ENCODE measurements around the gene AGK.
"Not testable (repeated sequence)": the region's sequence is repeated elsewhere in the genome, so short reads cannot be mapped to it uniquely, and the experiment has no call there.

The AGK gene

GRCh38 chr7:141686074-141686473 lies 134.9 kb downstream of the AGK start:
- DNase-seq = no peak

GRCh38 chr7:141686670-141687069 lies 135.5 kb downstream of the AGK start:
- no peak for DNase-seq

- DNase-seq = no peak
Measured at GRCh38 chr7:141688043-141688442, 136.8 kb downstream of the AGK start.

- not testable (repeated sequence) for DNase-seq
Measured at GRCh38 chr7:141689072-141689825, 138.0 kb downstream of the AGK start.

GRCh38 chr7:141691540-141691939 lies 140.3 kb downstream of the AGK start:
- no peak for DNase-seq

- DNase-seq = no peak
Measured at GRCh38 chr7:141691961-141692360, 140.8 kb downstream of the AGK start.

- no peak for DNase-seq
Measured at GRCh38 chr7:141693082-141693481, 141.9 kb downstream of the AGK start.

GRCh38 chr7:141695803-141696289 lies 144.6 kb downstream of the AGK start:
- DNase-seq = no peak

- no peak for DNase-seq
Measured at GRCh38 chr7:141696348-141696747, 145.1 kb downstream of the AGK start.

- no peak for DNase-seq
Measured at GRCh38 chr7:141697211-141697871, 146.1 kb downstream of the AGK start.

- no peak for DNase-seq
Measured at GRCh38 chr7:141698247-141699015, 147.2 kb downstream of the AGK start.

GRCh38 chr7:141699860-141700259 lies 148.7 kb downstream of the AGK start:
- no peak for DNase-seq

GRCh38 chr7:141700296-141700847 lies 149.2 kb downstream of the AGK start:
- no peak for DNase-seq

- no peak for DNase-seq
Measured at GRCh38 chr7:141700848-141701371, 149.7 kb downstream of the AGK start.

- DNase-seq = peak; percentile 30
Measured at GRCh38 chr7:141701489-141702046, 150.4 kb downstream of the AGK start.

GRCh38 chr7:141702047-141702567 lies 150.9 kb downstream of the AGK start, which contains the start of gene DENND11:
TSS of gene DENND11 (minus strand) at chr7:141702166. CDS start at chr7:141702153, 13 bp downstream.
- DNase-seq = no peak

- DNase-seq = no peak
Measured at GRCh38 chr7:141702892-141703291, 151.7 kb downstream of the AGK start.

GRCh38 chr7:141704112-141704511 lies 152.9 kb downstream of the AGK start:
- DNase-seq = no peak

GRCh38 chr7:141704741-141705140 lies 153.5 kb downstream of the AGK start:
- no peak for DNase-seq
